ENCODE measurements around the gene ZNF175.

ZNF175 gene

DNA sequence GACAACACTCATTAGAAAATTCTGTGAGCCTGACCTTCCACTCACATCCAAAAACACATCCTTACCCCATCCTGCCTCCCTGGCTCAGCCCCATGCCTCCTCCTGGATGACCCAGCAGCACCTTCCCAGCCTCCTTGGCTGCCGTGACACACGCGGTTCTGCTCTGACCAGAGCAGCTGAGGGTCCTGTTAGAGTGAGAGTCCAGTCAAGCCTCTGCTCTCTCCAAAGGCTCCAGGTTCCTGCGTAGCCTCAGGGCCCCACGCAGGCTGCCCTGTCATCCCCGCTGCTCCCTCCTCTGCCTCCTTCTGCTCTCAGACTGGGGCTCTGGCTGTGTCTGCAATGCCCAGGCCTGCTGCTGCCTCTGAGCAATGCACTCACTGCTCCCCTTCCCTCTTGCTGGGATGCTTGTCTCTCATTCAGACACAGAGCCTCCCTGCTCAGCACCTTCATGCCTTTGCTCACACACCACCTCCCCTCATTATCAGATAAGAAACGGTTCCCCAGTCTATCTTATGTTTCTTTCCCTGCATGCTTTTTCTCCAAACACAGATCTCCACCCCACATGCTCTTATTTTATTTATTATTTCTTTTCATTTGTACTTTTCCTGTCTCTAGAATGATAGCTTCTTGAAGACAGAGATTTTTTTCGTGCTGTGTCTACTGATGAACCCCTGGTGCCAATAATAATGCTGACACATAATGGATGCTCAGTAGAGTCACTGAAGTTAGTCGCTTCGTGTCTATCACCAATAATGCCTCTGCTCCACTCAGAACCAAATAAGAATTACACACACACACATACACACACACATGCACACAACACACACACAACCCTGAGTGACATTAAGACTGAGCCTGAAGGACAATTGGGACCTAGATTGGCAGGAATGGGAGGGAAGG lies 29.4 kb upstream of the ZNF175 start:
- 64% methylated on average over 10 of the region's 10 CpGs for WGBS
- Histone ChIP-seq H3K27me3 (ENCODE audit: insufficient read depth, low read length) (no peaks in the 10 kb centered on the region; the same call in 1 of the 2 replicates), H3K4me3 (ENCODE audit: low read length) (no peak overlapping the region), H3K4me1 (ENCODE audit: insufficient read depth, low read length) (no peaks in the 10 kb centered on the region), H3K36me3 (ENCODE audit: insufficient read depth, low read length) (no peaks in the 10 kb centered on the region), H3K9ac (ENCODE audit: low read depth, low read length) (no peak overlapping the region), H3K27ac (ENCODE audit: low read depth, low read length) (no peak overlapping the region), H3K9me3 (ENCODE audit: insufficient read depth, low read depth, low read length) (no peaks in the 10 kb centered on the region)

DNA sequence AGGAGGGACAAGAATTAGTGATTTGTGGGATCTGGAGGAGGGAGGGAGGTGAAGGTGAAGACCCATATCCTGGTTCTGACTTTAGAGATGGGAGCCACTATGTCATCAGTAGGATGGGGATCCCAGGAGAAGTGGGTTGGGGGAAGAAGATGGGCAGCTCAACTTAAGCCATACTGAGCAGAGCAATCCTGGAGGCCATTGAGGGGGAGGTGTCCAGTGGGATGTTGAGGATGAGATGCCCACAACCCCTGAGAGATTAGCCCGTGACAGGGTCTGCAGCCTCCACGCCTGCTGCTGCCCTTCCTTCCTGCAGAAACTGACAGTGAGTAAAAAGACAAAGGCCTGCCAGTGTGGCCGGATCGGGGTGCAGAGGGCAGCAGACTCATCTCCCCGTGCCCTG lies 28.4 kb upstream of the ZNF175 start:
- no peaks in the 10 kb centered on the region; the same call in 1 of the 2 replicates for H3K27me3 ChIP-seq (ENCODE audit: insufficient read depth, low read length)
- H3K9ac ChIP-seq (ENCODE audit: low read depth, low read length), result no peak overlapping the region
- no peak overlapping the region for H3K27ac ChIP-seq (ENCODE audit: low read depth, low read length)
- no peaks in the 10 kb centered on the region for H3K4me1 ChIP-seq (ENCODE audit: insufficient read depth, low read length)
- no peaks in the 10 kb centered on the region for H3K9me3 ChIP-seq (ENCODE audit: insufficient read depth, low read depth, low read length)
- H3K4me3 ChIP-seq (ENCODE audit: low read length), result no peak overlapping the region
- WGBS, result 75% methylated on average over 5 of the region's 5 CpGs
- no peaks in the 10 kb centered on the region for H3K36me3 ChIP-seq (ENCODE audit: insufficient read depth, low read length)

DNA sequence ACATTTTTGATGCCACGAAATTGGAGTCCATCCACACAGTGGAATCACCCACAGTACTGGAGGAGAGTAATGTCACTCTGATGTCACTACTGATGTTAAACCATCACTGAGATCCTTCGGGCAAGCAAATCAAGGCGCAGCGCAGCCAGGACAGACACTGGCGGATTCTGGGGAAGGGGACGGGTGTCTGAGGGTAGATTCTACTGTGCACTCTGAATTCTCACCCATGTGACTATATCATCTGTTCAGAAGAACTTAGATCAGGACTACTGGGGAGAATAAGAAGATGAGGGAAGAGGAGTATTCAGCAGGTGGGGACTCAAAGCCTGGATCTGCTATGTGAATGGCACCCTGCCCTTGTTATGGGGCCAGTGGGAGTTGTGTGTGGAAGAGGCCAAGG lies 27.0 kb upstream of the ZNF175 start:
- H3K4me1 ChIP-seq (ENCODE audit: insufficient read depth, low read length), result no peaks in the 10 kb centered on the region
- H3K36me3 ChIP-seq (ENCODE audit: insufficient read depth, low read length), result no peaks in the 10 kb centered on the region
- no peaks in the 10 kb centered on the region for H3K9me3 ChIP-seq (ENCODE audit: insufficient read depth, low read depth, low read length)
- 88% methylated on average over 6 of the region's 6 CpGs for WGBS
- H3K9ac ChIP-seq (ENCODE audit: low read depth, low read length), result no peak overlapping the region
- H3K27ac ChIP-seq (ENCODE audit: low read depth, low read length), result no peak overlapping the region
- H3K27me3 ChIP-seq (ENCODE audit: insufficient read depth, low read length), result no peaks in the 10 kb centered on the region
- no peak overlapping the region for H3K4me3 ChIP-seq (ENCODE audit: low read length)

DNA sequence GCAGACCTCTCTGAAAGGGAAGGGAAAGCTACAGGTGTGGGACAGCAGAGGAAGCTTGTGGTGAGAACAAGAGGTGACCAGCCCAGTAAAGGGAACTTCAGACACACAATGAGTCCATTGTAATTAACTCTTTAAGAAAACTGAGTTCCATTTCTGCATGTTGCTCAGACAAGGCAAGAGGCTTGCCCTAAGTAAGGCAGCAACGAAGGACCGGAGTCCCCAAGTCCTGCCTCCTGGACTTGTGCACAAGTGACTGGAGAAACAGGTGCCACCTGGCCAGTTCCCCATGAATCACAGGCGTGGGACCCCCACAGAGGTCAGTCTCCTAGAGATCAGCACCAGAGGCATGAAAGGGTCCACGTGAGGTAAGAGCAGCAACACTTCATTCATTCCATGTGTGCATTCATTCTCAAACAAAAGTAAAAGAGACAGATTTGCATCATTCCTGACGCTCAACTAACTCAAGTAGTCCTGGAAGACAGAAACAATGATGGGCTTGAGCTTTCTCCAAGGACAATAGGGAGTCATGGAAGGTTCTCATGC lies 24.9 kb upstream of the ZNF175 start:
- Histone ChIP-seq H3K4me3 (ENCODE audit: low read length) (no peak overlapping the region), H3K27ac (ENCODE audit: low read depth, low read length) (no peak overlapping the region), H3K9me3 (ENCODE audit: insufficient read depth, low read depth, low read length) (no peaks in the 10 kb centered on the region), H3K4me1 (ENCODE audit: insufficient read depth, low read length) (no peaks in the 10 kb centered on the region), H3K9ac (ENCODE audit: low read depth, low read length) (no peak overlapping the region), H3K27me3 (ENCODE audit: insufficient read depth, low read length) (peaks cover 3% of the 10 kb centered on the region; the same call in 1 of the 2 replicates), H3K36me3 (ENCODE audit: insufficient read depth, low read length) (no peaks in the 10 kb centered on the region)
- WGBS, result 68% methylated on average over 5 of the region's 5 CpGs

DNA sequence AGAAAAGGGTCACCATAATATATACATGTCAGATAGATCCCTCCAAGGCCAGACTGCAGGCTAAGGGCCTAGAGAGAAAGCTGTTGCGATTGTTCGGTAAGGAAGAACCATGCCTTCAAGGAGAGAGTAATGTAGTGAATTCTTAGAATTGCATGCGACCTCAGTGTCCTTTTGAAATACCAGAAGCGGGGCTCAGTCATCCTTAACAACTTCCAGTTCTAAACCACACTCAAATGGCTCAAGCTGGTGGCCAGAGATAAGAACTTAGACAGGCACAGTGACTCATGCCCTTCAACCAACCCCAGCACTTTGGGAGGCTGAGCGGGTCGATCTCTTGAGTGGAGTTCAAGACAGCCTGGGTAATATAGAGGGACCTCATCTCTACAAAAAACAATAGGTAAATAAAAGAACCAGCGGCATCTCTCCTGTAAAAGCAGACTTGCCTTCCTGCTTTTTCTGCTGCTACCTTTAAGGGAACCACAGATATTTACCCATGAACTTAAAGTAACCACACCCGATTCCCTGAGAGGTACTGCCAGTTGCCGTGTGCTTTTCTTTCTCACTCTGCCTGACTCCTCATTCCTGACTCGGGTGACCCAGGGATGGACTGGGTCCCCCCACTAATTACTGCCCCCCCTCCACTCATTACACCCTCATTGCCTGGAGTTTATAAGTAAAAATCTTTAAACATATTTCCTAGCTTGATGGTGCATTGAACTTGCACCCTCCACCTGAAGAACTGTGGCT lies 24.3 kb upstream of the ZNF175 start:
- Histone ChIP-seq H3K36me3 (ENCODE audit: insufficient read depth, low read length) (no peaks in the 10 kb centered on the region), H3K4me1 (ENCODE audit: insufficient read depth, low read length) (no peaks in the 10 kb centered on the region), H3K27me3 (ENCODE audit: insufficient read depth, low read length) (peaks cover 4% of the 10 kb centered on the region), H3K9me3 (ENCODE audit: insufficient read depth, low read depth, low read length) (no peaks in the 10 kb centered on the region), H3K9ac (ENCODE audit: low read depth, low read length) (no peak overlapping the region), H3K27ac (ENCODE audit: low read depth, low read length) (no peak overlapping the region), H3K4me3 (ENCODE audit: low read length) (no peak overlapping the region)
- 71% methylated on average over 10 of the region's 10 CpGs for WGBS

DNA sequence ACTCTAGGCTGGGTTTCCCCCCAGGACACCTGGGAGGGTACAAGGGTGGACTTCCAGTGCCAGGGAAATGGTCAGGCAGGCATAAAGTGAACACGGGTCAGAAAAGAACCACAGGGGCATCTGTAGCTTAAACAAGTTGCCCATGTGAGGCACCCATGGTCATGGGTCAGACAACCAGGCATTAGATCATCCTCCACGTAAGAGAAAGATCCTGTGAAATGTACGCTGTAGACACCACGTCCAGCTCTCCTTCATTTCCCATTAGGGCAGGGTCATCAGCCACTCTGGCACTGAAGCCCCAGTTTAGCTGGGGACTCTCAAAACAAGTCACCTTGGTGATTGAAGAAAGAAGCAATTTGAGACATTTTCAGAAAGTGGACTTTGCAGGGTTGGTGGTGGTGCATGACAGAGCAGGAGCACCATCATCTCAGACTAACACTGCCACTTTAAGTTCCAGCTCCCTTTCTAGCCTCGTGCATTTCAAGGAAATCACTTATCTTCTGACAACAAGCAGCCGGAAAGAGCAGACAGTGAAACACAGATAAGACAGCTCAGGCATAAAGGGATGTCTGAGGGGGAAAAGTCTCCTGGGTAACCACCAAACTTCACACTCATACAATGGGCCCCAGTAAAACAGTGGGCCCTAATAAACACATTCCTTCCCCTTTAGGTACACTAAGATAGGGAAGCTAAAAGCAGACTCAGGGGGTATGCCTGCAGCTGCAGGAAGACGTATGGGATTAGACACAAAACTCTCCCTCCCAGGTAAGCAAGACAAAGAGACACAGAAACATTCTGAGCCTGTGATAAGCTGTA lies 23.5 kb upstream of the ZNF175 start:
- H3K27ac ChIP-seq (ENCODE audit: low read depth, low read length), result no peak overlapping the region
- no peaks in the 10 kb centered on the region for H3K9me3 ChIP-seq (ENCODE audit: insufficient read depth, low read depth, low read length)
- H3K36me3 ChIP-seq (ENCODE audit: insufficient read depth, low read length), result no peaks in the 10 kb centered on the region
- no peak overlapping the region for H3K4me3 ChIP-seq (ENCODE audit: low read length)
- WGBS, result 69% methylated on average over 7 of the region's 7 CpGs
- H3K9ac ChIP-seq (ENCODE audit: low read depth, low read length), result no peak overlapping the region
- H3K4me1 ChIP-seq (ENCODE audit: insufficient read depth, low read length), result no peaks in the 10 kb centered on the region
- peaks cover 9% of the 10 kb centered on the region for H3K27me3 ChIP-seq (ENCODE audit: insufficient read depth, low read length)

DNA sequence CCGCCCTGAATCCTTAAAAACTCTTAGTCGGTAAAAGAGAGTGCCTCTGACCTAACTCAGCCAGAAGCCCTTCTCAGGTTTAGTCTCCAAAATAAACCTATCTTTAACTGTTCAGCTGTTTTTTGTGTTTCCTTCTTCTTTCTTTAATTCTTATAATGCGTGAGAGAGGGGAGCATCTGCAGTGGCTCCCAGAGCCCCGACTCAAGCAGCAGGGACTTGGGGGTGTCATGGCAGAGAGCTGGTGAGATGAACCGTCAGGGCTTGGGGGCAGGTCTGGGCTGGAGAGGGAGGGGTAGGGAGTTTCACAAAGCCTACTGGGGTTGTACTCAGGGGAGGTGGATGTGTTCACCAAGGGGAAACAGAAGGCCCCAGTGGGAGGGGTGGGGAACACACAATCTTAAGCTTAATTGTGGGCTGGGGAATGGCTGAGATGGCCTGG lies 22.9 kb upstream of the ZNF175 start:
- 76% methylated on average over 5 of the region's 5 CpGs for WGBS
- no peak overlapping the region for H3K4me3 ChIP-seq (ENCODE audit: low read length)
- H3K27me3 ChIP-seq (ENCODE audit: insufficient read depth, low read length), result peaks cover 9% of the 10 kb centered on the region
- H3K9me3 ChIP-seq (ENCODE audit: insufficient read depth, low read depth, low read length), result no peaks in the 10 kb centered on the region
- no peak overlapping the region for H3K9ac ChIP-seq (ENCODE audit: low read depth, low read length)
- H3K36me3 ChIP-seq (ENCODE audit: insufficient read depth, low read length), result no peaks in the 10 kb centered on the region
- H3K27ac ChIP-seq (ENCODE audit: low read depth, low read length), result no peak overlapping the region
- no peaks in the 10 kb centered on the region for H3K4me1 ChIP-seq (ENCODE audit: insufficient read depth, low read length)

DNA sequence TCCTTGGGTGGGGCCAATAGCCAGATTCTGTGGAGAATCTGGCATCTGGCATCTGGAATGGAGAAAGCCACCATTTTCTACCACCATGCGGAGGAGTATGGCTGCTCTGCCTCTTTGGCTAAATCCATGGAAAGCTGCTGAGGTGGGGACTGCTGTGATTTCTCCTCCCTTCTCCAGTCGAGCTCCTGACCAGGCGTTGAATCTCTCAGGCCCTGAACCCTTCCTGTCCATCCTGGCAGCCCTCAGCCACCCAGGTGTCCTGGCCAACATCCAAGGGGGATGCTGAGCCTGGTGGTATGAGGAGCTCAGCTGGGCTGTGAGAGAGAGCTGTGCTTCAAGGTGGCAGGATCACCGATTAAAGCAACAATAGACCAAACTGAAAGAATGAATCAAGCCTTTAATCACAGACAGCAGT lies 22.2 kb upstream of the ZNF175 start:
- Histone ChIP-seq H3K27ac (ENCODE audit: low read depth, low read length) (no peak overlapping the region), H3K9ac (ENCODE audit: low read depth, low read length) (no peak overlapping the region), H3K36me3 (ENCODE audit: insufficient read depth, low read length) (no peaks in the 10 kb centered on the region), H3K4me1 (ENCODE audit: insufficient read depth, low read length) (0 out of 2 replicates have a peak, but pooled peaks cover 5% of the 10 kb centered on the region), H3K4me3 (ENCODE audit: low read length) (no peak overlapping the region), H3K27me3 (ENCODE audit: insufficient read depth, low read length) (peaks cover 9% of the 10 kb centered on the region), H3K9me3 (ENCODE audit: insufficient read depth, low read depth, low read length) (no peaks in the 10 kb centered on the region)
- 85% methylated on average over 4 of the region's 4 CpGs for WGBS

DNA sequence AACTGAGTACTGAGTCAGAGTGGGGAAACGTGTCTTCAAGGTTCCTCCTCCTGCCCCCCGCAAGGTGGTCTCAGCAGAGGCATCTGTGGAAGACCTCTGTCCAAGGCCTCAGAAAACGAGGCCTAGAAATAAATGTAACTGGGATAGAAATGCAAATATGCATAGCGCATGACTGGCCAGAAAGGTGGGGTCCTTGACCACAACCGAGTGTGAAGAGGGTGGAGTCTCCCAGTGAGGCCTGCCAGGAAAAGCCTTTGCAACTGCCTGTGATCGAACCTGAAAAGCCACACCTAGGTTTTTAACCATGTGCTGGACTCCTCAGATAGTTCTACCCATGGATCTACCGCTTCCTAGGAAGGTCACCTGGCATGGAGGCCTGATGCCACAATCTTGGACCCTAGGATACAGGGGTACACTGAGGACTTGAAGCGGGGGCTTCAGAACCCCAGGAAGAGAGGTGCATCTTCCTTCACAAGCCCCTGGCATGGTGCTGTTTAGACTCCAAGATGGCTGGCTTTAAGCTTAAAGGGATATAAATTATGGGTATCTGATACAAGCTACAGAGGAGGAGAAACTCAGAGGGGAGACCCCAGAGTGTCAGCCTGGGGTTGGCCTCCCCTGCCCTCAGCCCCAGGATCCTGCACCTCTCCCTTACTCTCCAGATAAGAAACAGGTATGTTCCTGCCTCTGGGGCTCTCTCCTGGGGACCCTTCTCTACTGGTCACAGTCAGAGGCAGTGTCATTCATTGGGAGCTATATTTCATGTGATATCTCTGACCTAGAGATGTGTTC lies 21.4 kb upstream of the ZNF175 start:
- Histone ChIP-seq H3K9me3 (ENCODE audit: insufficient read depth, low read depth, low read length) (no peaks in the 10 kb centered on the region), H3K4me1 (ENCODE audit: insufficient read depth, low read length) (0 out of 2 replicates have a peak, but pooled peaks cover 5% of the 10 kb centered on the region), H3K9ac (ENCODE audit: low read depth, low read length) (no peak overlapping the region), H3K4me3 (ENCODE audit: low read length) (no peak overlapping the region), H3K27me3 (ENCODE audit: insufficient read depth, low read length) (peaks cover 9% of the 10 kb centered on the region), H3K36me3 (ENCODE audit: insufficient read depth, low read length) (no peaks in the 10 kb centered on the region), H3K27ac (ENCODE audit: low read depth, low read length) (no peak overlapping the region)
- WGBS, result 71% methylated on average over 8 of the region's 8 CpGs
